Vagina (tissue), 2 donors: ENCODE measurements around the gene SNX1. TPM values are rescaled to one million over a fixed set of nuclear protein-coding genes. Genes with fewer than 3 reads are reported as not detected.
"Not testable (repeated sequence)": the region's sequence is repeated elsewhere in the genome, so short reads cannot be mapped to it uniquely, and the experiment has no call there.

Experiments
- DNase-seq, 2 donors: peaks; one replicate each; pipeline ENCODE4 v3.0.0-alpha.2; 2017; ENCODE audit errors: extremely low spot score in 2 of 2
- H3K27ac ChIP-seq: fragments of 200-600 bp; sonication (generic); one replicate; pipeline ENCODE4 v1.5.1; 2019
- H3K27me3 ChIP-seq: fragments of 200-600 bp; sonication (generic); one replicate; pipeline ENCODE4 v1.5.1; 2019
- H3K36me3 ChIP-seq, 2 donors: fragments of 200-600 bp; sonication (generic); one replicate each; pipeline ENCODE4 v1.5.1; 2017 to 2019
- H3K4me1 ChIP-seq: fragments of 200-600 bp; sonication (generic); one replicate; pipeline ENCODE4 v1.5.1; 2019
- H3K4me3 ChIP-seq, 2 donors: fragments of 200-600 bp; sonication (generic); 1 replicate in 1 of 2; 2 replicates in 1 of 2; pipeline ENCODE4 v1.5.1; 2016 to 2019
- H3K9me3 ChIP-seq: fragments of 200-600 bp; sonication (generic); one replicate; pipeline ENCODE4 v1.5.1; 2019
- CTCF ChIP-seq, 3 experiments: fragments of 450-650 bp in 2 of 3; fragments of 200-600 bp in 1 of 3; sonication (generic) in 1 of 3; IDR thresholded peaks; one replicate each; pipeline ENCODE4 v1.5.1; 2017 to 2019; ENCODE audit warnings: antibody characterized with exemption in 3 of 3, mild to moderate bottlenecking in 2 of 3, moderate library complexity in 2 of 3
- POLR2A ChIP-seq, 2 donors: fragments of 450-650 bp; IDR thresholded peaks; one replicate each; pipeline ENCODE4 v1.6.1; 2017; ENCODE audit warnings: antibody characterized with exemption in 2 of 2, mild to moderate bottlenecking in 2 of 2, moderate library complexity in 2 of 2
- POLR2AphosphoS5 ChIP-seq, 2 donors: sonication (generic); formaldehyde crosslinking; IDR thresholded peaks; one replicate each; pipeline ENCODE4 v1.9.0; 2017; ENCODE audit warnings: antibody characterized with exemption in 2 of 2, mild to moderate bottlenecking in 2 of 2, low read depth in 1 of 2; ENCODE audit not compliant: insufficient read depth in 1 of 2
- intact Hi-C: fragments of 100-400 bp; cut with DNase I; formaldehyde crosslinking; loops from one replicate; pipeline ENCODE4 v1.15.1; 2023
- total RNA-seq: library from RNA; depleted of rRNA; stranded (reverse); fragments of >200 nt; gene quantifications from one replicate; pipeline ENCODE4 v1.2.3, GENCODE V29; 2016

SNX1 gene
- total RNA-seq, 1 donor from 2014 or later = 92.8 TPM

GRCh38 chr15:64051093-64051402 is 44.7 kb upstream of the SNX1 start:
- Histone ChIP-seq H3K4me1 (peaks cover 9% of the 10 kb centered on the region), H3K27ac (no peak overlapping the region), H3K4me3 (no peak overlapping the region), H3K9me3 (no peaks in the 10 kb centered on the region), H3K36me3 (no peaks in the 10 kb centered on the region), H3K27me3 (no peaks in the 10 kb centered on the region)
- TF ChIP-seq POLR2AphosphoS5 (IDR thresholded peaks at IDR 0.05; ENCODE audit: insufficient read depth in 1 of 2, low read depth in 1 of 2) (no peak), POLR2A (IDR thresholded peaks at IDR 0.05) (no peak), CTCF (IDR thresholded peaks at IDR 0.05) (no peak)
- DNase-seq = no peak
- intact Hi-C loops = no loop called here

GRCh38 chr15:64051407-64052259 is 44.1 kb upstream of the SNX1 start:
- intact Hi-C loops = no loop called here
- Histone ChIP-seq H3K9me3 (no peaks in the 10 kb centered on the region), H3K4me3 (no peak overlapping the region), H3K4me1 (peaks cover 7% of the 10 kb centered on the region), H3K36me3 (no peaks in the 10 kb centered on the region), H3K27ac (no peak overlapping the region), H3K27me3 (no peaks in the 10 kb centered on the region)
- TF ChIP-seq POLR2AphosphoS5 (IDR thresholded peaks at IDR 0.05; ENCODE audit: insufficient read depth in 1 of 2, low read depth in 1 of 2) = no peak
- TF ChIP-seq CTCF (IDR thresholded peaks at IDR 0.05) = no peak
- TF ChIP-seq POLR2A (IDR thresholded peaks at IDR 0.05) = no peak
- DNase-seq = no peak

GRCh38 chr15:64052925-64053491 is 42.8 kb upstream of the SNX1 start:
- no peaks in the 10 kb centered on the region for H3K36me3 ChIP-seq
- H3K4me1 ChIP-seq = no peaks in the 10 kb centered on the region
- no peak overlapping the region for H3K4me3 ChIP-seq
- intact Hi-C loops = no loop called here
- H3K9me3 ChIP-seq = no peaks in the 10 kb centered on the region
- no peaks in the 10 kb centered on the region for H3K27me3 ChIP-seq
- no peak overlapping the region for H3K27ac ChIP-seq
- TF ChIP-seq CTCF (IDR thresholded peaks at IDR 0.05) = no peak
- TF ChIP-seq POLR2AphosphoS5 (IDR thresholded peaks at IDR 0.05; ENCODE audit: insufficient read depth in 1 of 2, low read depth in 1 of 2) = no peak
- TF ChIP-seq POLR2A (IDR thresholded peaks at IDR 0.05) = no peak
- DNase-seq = no peak

- intact Hi-C loops, H3K9me3 ChIP-seq, H3K4me1 ChIP-seq, H3K27ac ChIP-seq, H3K27me3 ChIP-seq, H3K4me3 ChIP-seq, DNase-seq, H3K36me3 ChIP-seq: not testable (repeated sequence)
Observed at GRCh38 chr15:64053674-64054073, 42.1 kb upstream of the SNX1 start.

GRCh38 chr15:64058279-64058678 is 37.5 kb upstream of the SNX1 start:
- no peak for TF ChIP-seq POLR2AphosphoS5 (IDR thresholded peaks at IDR 0.05; ENCODE audit: insufficient read depth in 1 of 2, low read depth in 1 of 2)
- TF ChIP-seq CTCF (IDR thresholded peaks at IDR 0.05) = no peak
- no peak for TF ChIP-seq POLR2A (IDR thresholded peaks at IDR 0.05)
- no peak overlapping the region for H3K4me3 ChIP-seq
- H3K4me1 ChIP-seq = no peaks in the 10 kb centered on the region
- H3K27ac ChIP-seq = no peak overlapping the region
- no peaks in the 10 kb centered on the region for H3K36me3 ChIP-seq
- intact Hi-C loops = no loop called here
- no peaks in the 10 kb centered on the region for H3K27me3 ChIP-seq
- no peaks in the 10 kb centered on the region for H3K9me3 ChIP-seq
- DNase-seq = no peak

GRCh38 chr15:64059104-64059503 is 36.7 kb upstream of the SNX1 start:
- H3K4me3 ChIP-seq, intact Hi-C loops, H3K36me3 ChIP-seq, DNase-seq, H3K9me3 ChIP-seq, H3K4me1 ChIP-seq, H3K27me3 ChIP-seq, H3K27ac ChIP-seq: not testable (repeated sequence)
